Natural killer cell treated with Interleukin-12 subunit alpha and Interleukin-12 subunit beta and Interleukin-15 and Interleukin-18, amount 100 ng/mL, for 72 hours (primary cell): Measurements from ENCODE around the gene SRGN. TPM values are rescaled to one million over a fixed set of nuclear protein-coding genes. Genes with fewer than 3 reads are reported as not detected.

ENCODE experiments used
- ATAC-seq, 2 donors: fragments of 150-1000 bp; cut with Tn5 transposase in 1 of 2; sonication (Bioruptor Pico), chemical (Tn5 transposase) in 1 of 2; 2 replicates each; pipeline ENCODE4 v1.10.0; 2021
- DNase-seq: peaks from one replicate; pipeline ENCODE4 v3.0.0; 2022; ENCODE audit warnings: low spot score
- H3K27ac Mint-ChIP-seq, 2 donors: 1 replicate in 1 of 2; 2 replicates in 1 of 2; pipeline ENCODE4 v1.8.0; 2022; ENCODE audit warnings: mixed read lengths in 2 of 2, mild to moderate bottlenecking in 1 of 2, moderate library complexity in 1 of 2
- H3K27me3 Mint-ChIP-seq, 2 donors: 1 replicate in 1 of 2; 2 replicates in 1 of 2; pipeline ENCODE4 v1.8.0; 2022; ENCODE audit warnings: mixed read lengths in 2 of 2
- H3K36me3 Mint-ChIP-seq: one replicate; pipeline ENCODE4 v1.8.0; 2022; ENCODE audit warnings: mixed read lengths
- H3K4me1 Mint-ChIP-seq, 2 donors: 1 replicate in 1 of 2; 2 replicates in 1 of 2; pipeline ENCODE4 v1.8.0; 2022; ENCODE audit warnings: low read depth in 2 of 2, mixed read lengths in 2 of 2, mild to moderate bottlenecking in 1 of 2
- H3K4me3 Mint-ChIP-seq: one replicate; pipeline ENCODE4 v1.8.0; 2022; ENCODE audit warnings: mixed read lengths
- H3K9me3 Mint-ChIP-seq: 2 replicates; pipeline ENCODE4 v1.8.0; 2022; ENCODE audit warnings: mixed read lengths
- total RNA-seq, 2 donors: library from RNA; stranded (reverse); gene quantifications; one replicate each; pipeline ENCODE4 v1.2.3, GENCODE V29; 2022

SRGN gene
- total RNA-seq, 2 donors from 2014 or later, result 268 to 486 TPM

DNA sequence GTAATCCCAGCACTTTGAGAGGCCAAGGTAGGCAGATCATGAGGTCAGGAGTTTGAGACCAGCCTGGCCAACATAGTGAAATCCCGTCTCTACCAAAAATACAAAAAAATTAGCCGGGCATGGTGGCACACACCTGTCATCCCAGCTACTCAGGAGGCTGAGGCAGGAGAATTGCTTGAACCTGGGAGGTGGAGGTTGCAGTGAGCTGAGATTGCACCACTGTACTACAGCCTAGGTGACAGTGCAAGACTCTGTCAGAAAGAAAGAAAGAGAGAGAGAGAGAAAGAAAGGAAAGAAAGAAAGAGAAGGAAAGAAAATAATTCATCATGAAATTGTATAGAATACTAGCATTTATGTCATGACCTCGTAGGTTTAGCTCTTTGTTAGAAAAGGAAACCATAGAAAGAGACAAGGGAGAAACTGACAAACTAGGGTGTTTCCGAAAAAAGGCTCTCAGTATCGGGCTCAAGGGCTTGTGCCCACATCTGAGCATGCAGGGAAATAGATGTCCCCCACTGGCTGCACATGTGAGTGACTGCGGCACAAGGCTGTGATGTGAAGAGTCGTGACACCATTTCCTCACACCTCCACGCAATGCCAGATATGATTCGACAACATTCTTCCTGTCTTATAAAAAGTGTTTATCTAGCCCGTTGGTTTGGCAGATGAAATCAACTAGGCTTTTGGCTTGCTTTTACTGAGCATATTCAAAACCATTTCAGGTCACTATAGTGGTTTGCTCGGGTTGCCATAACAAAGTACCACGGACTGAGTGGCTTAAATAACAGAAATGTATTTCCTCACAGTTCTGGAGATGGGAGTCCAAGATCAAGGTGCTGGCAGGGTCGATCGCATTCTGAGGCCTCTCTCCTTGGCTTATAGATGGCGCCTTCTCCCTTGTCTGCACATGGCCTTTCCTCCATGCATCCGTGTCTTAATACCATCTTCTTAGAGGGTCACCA, 2.0 kb downstream of the SRGN start:
- Mint-ChIP-seq H3K27ac (peak overlapping the region; percentile 96 to 97), H3K36me3 (peaks cover 18% of the 10 kb centered on the region), H3K9me3 (no peaks in the 10 kb centered on the region)

DNA sequence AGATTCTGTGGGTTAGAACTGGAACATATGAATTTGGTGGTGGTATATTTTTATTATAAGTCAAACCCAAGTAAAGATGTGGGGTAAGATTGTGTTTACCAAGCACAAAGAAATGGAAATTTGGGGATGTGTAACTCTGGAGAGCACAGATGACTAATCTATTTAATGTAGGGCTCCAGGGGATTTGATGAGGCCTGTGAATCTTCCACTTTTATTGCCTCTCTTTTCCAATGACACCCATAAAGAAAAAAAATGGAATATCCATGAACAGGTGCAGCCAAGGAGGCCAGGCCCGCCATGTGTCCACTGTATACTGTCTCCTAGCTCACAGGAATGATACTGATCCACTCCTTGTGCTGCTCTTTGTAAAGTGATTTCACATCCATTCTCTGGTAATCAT, 2.8 kb downstream of the SRGN start:
- no peaks in the 10 kb centered on the region for H3K9me3 Mint-ChIP-seq
- no peak for DNase-seq
- H3K27ac Mint-ChIP-seq, result peak overlapping the region; percentile 96 to 97
- H3K36me3 Mint-ChIP-seq, result peaks cover 18% of the 10 kb centered on the region
- no peak for ATAC-seq
- peak overlapping the region; percentile 89 for H3K4me3 Mint-ChIP-seq
- H3K27me3 Mint-ChIP-seq, result no peaks in the 10 kb centered on the region
- peaks cover 56 to 62% of the 10 kb centered on the region in 2 donors for H3K4me1 Mint-ChIP-seq

More for the DNA sequence above, 2.0 kb downstream of the SRGN start:
- H3K4me1 Mint-ChIP-seq, result peaks cover 58 to 61% of the 10 kb centered on the region in 2 donors
- H3K4me3 Mint-ChIP-seq, result peak overlapping the region; percentile 89
- peak; percentile 86 to 88 for ATAC-seq
- peak; percentile 89 for DNase-seq
- no peaks in the 10 kb centered on the region for H3K27me3 Mint-ChIP-seq

DNA sequence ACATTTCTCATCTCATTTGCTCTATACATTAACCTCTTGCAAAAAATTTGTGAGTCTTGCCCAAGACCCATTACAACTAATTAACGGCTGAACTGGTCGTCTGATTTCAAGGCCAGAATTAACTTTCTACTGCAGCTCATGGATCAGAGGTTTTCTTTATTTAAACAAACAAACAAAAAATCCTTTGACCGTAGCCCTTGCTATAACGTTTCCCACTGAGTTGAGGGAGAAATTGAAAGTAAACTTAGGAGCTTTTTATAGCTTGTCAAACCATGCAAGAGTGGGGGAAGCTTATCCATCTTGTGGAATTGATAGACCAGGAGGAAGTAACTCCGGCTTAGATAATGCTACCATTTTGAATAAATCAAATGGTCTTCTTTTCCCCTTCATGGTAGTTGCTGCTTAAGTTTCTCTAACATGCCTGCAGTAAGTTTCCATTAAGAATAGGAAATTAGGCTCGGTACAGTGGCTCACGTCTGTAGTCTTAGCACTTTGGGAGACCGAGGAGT, 3.3 kb downstream of the SRGN start:
- Mint-ChIP-seq H3K4me3 (peak overlapping the region; percentile 89), H3K36me3 (peaks cover 18% of the 10 kb centered on the region), H3K9me3 (no peaks in the 10 kb centered on the region), H3K27me3 (no peaks in the 10 kb centered on the region), H3K27ac (peak overlapping the region; percentile 96 to 97), H3K4me1 (peaks cover 56 to 61% of the 10 kb centered on the region in 2 donors)
- DNase-seq (no peak), ATAC-seq (no peak)

GRCh38 chr10:69092959-69093850, 5.3 kb downstream of the SRGN start:
- H3K9me3 Mint-ChIP-seq, result no peaks in the 10 kb centered on the region
- DNase-seq (peak; percentile 87), ATAC-seq (peak; percentile 59 to 76)
- H3K4me1 Mint-ChIP-seq, result peaks cover 49 to 52% of the 10 kb centered on the region in 2 donors
- H3K36me3 Mint-ChIP-seq, result peaks cover 19% of the 10 kb centered on the region
- peak overlapping the region; percentile 89 for H3K4me3 Mint-ChIP-seq
- no peaks in the 10 kb centered on the region for H3K27me3 Mint-ChIP-seq
- H3K27ac Mint-ChIP-seq, result peak overlapping the region; percentile 96 to 97

DNA sequence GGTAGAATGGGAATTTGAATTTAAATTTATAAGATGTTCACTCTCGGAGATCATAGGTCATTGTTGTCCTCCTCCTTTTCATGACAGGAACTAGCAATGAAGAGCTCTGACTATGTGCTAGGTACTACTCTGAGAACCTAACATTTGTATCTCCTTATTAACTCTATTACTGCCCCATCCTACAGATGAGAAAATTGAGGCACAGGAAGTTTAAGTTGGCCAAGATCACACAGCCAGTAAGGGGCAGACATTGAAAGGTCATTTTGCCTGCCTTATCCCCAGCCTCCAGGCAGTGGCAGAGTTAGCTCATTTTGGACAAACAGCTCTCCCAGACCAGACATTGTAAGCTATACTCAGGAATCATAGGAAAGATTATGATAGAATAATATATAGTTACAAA, 6.0 kb downstream of the SRGN start:
- DNase-seq (no peak), ATAC-seq (no peak)
- Mint-ChIP-seq H3K4me1 (peaks cover 48 to 51% of the 10 kb centered on the region in 2 donors), H3K27me3 (no peaks in the 10 kb centered on the region), H3K9me3 (no peaks in the 10 kb centered on the region), H3K4me3 (peak overlapping the region; percentile 89), H3K36me3 (peaks cover 17% of the 10 kb centered on the region), H3K27ac (peak overlapping the region; percentile 96 to 97)

DNA sequence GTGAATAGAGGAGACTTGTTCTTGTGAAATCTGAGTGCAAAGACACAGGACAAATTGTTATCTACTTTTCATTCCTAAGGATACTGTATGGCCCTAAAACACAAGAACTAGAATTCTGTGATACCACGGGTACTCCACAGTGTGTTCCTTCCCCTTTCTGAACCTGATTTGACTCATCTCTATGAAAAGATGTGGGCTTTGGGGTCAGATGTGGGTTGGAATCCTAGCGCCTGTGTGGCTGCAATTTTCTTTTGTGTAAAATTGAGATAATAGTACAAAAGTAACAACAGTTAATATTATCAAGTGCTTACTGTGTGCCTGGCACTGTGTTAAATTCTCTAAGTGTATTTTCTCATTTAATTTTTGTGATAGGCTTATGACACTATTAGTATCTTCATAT, 8.1 kb downstream of the SRGN start:
- H3K27me3 Mint-ChIP-seq, result no peaks in the 10 kb centered on the region
- peak in 1 of 2 donors; percentile 46 for ATAC-seq
- H3K4me1 Mint-ChIP-seq, result peaks cover 37 to 41% of the 10 kb centered on the region in 2 donors
- H3K27ac Mint-ChIP-seq, result peak overlapping the region; percentile 77 to 89
- peaks cover 10% of the 10 kb centered on the region for H3K36me3 Mint-ChIP-seq
- H3K4me3 Mint-ChIP-seq, result peak overlapping the region; percentile 67
- DNase-seq, result no peak
- no peaks in the 10 kb centered on the region for H3K9me3 Mint-ChIP-seq

- Mint-ChIP-seq H3K4me1 (peaks cover 43 to 51% of the 10 kb centered on the region in 2 donors), H3K4me3 (peak overlapping the region; percentile 16), H3K9me3 (no peaks in the 10 kb centered on the region), H3K27ac (peak overlapping the region; percentile 72 to 88), H3K27me3 (no peaks in the 10 kb centered on the region), H3K36me3 (peaks cover 17% of the 10 kb centered on the region)
- DNase-seq (no peak), ATAC-seq (no peak)
Observed at GRCh38 chr10:69097729-69098128, 9.8 kb downstream of the SRGN start.

DNA sequence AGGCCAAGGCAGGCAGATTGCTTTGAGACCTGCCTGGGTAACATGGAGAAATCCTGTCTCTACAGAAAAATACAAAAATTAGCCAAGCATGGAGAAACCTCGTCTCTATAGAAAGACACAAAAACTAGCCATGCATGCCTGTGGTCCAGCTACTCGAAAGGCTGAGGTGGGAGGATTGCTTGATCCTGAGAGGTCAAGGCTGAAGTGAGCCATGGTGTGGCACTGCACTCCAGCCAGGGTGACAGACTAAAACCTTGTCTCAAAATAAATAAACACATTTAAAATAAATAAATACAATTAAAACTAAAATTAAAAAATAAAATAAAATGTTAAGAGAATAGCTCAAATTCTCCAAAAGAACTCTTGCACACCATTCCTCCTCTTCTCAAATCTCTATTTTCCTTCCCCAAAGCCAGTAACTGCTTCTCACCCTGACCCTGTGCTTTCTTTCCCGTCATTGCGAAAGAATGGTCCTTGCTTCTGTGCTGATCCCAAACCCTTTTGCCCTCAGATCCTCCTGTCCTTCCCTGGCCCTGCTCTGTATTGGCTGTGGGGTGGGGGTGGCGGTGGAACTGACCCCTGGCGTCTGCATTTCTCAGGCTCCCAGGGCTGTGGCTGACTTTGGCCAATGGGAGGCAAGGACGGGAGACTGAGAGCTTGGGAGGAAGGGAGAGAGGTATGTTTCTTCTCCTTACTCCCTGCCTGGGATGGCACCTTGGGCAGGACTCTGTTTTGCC, 12.4 kb downstream of the SRGN start:
- Mint-ChIP-seq H3K4me1 (peaks cover 42 to 45% of the 10 kb centered on the region in 2 donors), H3K27me3 (no peaks in the 10 kb centered on the region), H3K4me3 (peak overlapping the region; percentile 4), H3K36me3 (peaks cover 29% of the 10 kb centered on the region), H3K27ac (peak overlapping the region; percentile 86 to 88), H3K9me3 (no peaks in the 10 kb centered on the region)
- no peak for DNase-seq
- ATAC-seq, result no peak

- no peaks in the 10 kb centered on the region for H3K27me3 Mint-ChIP-seq
- peak overlapping the region; percentile 79 for H3K4me3 Mint-ChIP-seq
- peak overlapping the region; percentile 86 to 88 for H3K27ac Mint-ChIP-seq
- peaks cover 31% of the 10 kb centered on the region for H3K36me3 Mint-ChIP-seq
- H3K9me3 Mint-ChIP-seq, result no peaks in the 10 kb centered on the region
- ATAC-seq (peak; percentile 90 to 91), DNase-seq (peak; percentile 81)
- H3K4me1 Mint-ChIP-seq, result peaks cover 36 to 43% of the 10 kb centered on the region in 2 donors
Observed at GRCh38 chr10:69101451-69102095, 13.7 kb downstream of the SRGN start.

DNA sequence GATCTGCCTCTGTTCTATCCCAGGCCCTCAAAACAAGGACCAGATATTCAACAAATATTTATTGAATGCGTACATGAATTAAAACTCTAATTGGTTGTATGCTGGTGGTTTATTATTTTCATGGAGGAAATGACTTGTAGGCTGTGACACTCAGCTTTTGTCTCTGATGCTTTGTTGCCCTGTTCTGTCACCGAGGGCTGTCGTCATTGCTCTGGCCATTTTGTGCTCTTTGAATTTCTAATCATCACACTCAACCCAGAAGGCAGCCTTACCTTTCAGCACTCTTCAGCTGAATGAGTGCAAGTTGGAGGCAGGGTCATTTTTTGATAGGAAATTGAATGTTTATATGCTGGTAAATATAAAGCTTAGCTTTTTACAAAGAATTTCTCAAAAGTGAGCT, 14.5 kb downstream of the SRGN start:
- no peaks in the 10 kb centered on the region for H3K9me3 Mint-ChIP-seq
- H3K27ac Mint-ChIP-seq, result peak overlapping the region; percentile 86 to 88
- H3K4me1 Mint-ChIP-seq, result peaks cover 36 to 49% of the 10 kb centered on the region in 2 donors
- peak in 1 of 2 donors; percentile 65 for ATAC-seq
- peak overlapping the region; percentile 79 for H3K4me3 Mint-ChIP-seq
- H3K36me3 Mint-ChIP-seq, result peaks cover 31% of the 10 kb centered on the region
- no peak for DNase-seq
- H3K27me3 Mint-ChIP-seq, result no peaks in the 10 kb centered on the region

GRCh38 chr10:69103784-69104183, 15.9 kb downstream of the SRGN start:
- Mint-ChIP-seq H3K4me1 (peaks cover 32 to 46% of the 10 kb centered on the region in 2 donors), H3K36me3 (peaks cover 22% of the 10 kb centered on the region), H3K27me3 (no peaks in the 10 kb centered on the region), H3K4me3 (no peak overlapping the region), H3K9me3 (no peaks in the 10 kb centered on the region), H3K27ac (peak overlapping the region in 1 of 2 donors; percentile 89)
- DNase-seq (no peak), ATAC-seq (no peak)

DNA sequence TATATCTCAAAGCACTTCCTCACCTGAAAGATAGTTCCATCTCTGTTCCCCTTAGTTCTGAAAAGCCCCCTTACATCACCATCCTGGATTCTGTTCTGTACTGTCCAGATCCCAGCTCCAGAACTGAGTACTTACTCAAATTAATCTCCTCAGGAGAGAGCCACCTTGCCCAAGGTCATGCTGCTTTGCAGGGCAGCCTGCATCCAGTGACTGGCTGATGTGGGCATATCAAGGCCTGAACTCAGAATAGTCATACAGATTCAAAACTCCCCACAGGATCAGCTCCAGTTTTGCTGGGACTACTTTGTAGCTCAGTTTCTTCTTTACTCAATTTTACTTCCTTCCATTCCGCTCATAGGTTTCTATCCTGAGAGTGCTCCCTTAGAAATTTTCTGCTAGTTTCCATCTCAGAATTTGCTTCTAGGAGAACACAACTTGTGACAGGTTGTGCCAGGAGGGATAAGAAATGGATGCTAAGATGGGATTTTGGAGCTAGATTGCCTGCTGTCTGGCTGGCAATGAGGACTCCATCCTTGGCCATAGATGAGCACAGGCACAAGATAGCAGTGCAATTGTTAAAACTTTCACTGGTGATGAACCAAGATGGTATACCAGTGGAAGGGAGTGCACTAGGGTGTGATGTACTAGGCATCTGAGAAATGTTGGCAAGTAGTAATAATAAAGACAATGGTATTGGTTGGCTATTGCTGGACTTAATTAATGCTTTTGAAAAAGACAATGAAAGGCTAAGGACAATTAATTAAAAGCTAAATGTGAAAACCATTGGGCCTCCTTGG, 17.3 kb downstream of the SRGN start:
- DNase-seq, result no peak
- ATAC-seq, result no peak
- peaks cover 32 to 49% of the 10 kb centered on the region in 2 donors for H3K4me1 Mint-ChIP-seq
- H3K27me3 Mint-ChIP-seq, result no peaks in the 10 kb centered on the region
- no peaks in the 10 kb centered on the region for H3K9me3 Mint-ChIP-seq
- peak overlapping the region; percentile 34 to 89 for H3K27ac Mint-ChIP-seq
- peaks cover 22% of the 10 kb centered on the region for H3K36me3 Mint-ChIP-seq
- no peak overlapping the region for H3K4me3 Mint-ChIP-seq
